GM20000 (cell line): Measurements from ENCODE around the gene FAF2.

Source experiments
- DNase-seq: peaks from one replicate; pipeline ENCODE4 v3.0.0; 2012; ENCODE audit warnings: low spot score
- TF ChIP-seq, protein P1 (sequence below): IDR thresholded peaks from 2 replicates; pipeline ENCODE4 v1.5.1; 2012; ENCODE audit warnings: mild to moderate bottlenecking, control low read depth; ENCODE audit errors: extremely low read depth, missing control alignments

The FAF2 gene, protein sequence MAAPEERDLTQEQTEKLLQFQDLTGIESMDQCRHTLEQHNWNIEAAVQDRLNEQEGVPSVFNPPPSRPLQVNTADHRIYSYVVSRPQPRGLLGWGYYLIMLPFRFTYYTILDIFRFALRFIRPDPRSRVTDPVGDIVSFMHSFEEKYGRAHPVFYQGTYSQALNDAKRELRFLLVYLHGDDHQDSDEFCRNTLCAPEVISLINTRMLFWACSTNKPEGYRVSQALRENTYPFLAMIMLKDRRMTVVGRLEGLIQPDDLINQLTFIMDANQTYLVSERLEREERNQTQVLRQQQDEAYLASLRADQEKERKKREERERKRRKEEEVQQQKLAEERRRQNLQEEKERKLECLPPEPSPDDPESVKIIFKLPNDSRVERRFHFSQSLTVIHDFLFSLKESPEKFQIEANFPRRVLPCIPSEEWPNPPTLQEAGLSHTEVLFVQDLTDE

DNA sequence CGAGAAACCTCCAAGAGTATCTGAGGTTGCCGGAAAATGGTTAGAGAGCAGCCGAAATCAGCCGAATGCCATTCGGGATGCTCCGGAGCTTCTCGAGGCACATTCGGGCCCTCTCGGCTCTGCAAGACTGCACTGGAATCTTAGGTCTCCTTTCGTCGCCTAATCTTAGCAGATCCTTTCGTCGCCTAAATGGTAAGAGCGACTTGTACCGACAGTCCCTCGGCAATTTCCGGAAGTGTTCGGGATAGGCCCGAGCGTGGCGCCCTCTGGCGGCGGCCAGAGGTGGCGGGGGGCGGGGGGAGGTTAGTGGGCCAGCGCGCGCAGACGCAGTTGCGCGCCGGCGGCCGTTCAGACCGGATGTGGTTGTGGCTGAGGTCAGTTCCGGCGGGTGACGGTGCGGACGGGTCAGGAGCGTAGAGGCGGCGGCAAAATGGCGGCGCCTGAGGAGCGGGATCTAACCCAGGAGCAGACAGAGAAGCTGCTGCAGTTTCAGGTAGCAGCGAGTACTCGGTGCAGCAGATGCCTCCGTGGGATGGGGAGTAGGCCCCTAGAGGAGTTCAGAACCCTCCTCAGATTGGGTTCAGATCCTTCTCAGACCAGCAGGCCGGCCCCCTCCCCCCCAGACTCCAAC, at the start of gene FAF2:
TSS of gene FAF2 (plus strand) at position 408 of the 631 bp plus-strand sequence. CDS start at position 431, 23 bp downstream.
- DNase-seq, result peak; percentile 98
- TF ChIP-seq, protein P1, sequence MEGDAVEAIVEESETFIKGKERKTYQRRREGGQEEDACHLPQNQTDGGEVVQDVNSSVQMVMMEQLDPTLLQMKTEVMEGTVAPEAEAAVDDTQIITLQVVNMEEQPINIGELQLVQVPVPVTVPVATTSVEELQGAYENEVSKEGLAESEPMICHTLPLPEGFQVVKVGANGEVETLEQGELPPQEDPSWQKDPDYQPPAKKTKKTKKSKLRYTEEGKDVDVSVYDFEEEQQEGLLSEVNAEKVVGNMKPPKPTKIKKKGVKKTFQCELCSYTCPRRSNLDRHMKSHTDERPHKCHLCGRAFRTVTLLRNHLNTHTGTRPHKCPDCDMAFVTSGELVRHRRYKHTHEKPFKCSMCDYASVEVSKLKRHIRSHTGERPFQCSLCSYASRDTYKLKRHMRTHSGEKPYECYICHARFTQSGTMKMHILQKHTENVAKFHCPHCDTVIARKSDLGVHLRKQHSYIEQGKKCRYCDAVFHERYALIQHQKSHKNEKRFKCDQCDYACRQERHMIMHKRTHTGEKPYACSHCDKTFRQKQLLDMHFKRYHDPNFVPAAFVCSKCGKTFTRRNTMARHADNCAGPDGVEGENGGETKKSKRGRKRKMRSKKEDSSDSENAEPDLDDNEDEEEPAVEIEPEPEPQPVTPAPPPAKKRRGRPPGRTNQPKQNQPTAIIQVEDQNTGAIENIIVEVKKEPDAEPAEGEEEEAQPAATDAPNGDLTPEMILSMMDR, result peak; percentile 95

DNA sequence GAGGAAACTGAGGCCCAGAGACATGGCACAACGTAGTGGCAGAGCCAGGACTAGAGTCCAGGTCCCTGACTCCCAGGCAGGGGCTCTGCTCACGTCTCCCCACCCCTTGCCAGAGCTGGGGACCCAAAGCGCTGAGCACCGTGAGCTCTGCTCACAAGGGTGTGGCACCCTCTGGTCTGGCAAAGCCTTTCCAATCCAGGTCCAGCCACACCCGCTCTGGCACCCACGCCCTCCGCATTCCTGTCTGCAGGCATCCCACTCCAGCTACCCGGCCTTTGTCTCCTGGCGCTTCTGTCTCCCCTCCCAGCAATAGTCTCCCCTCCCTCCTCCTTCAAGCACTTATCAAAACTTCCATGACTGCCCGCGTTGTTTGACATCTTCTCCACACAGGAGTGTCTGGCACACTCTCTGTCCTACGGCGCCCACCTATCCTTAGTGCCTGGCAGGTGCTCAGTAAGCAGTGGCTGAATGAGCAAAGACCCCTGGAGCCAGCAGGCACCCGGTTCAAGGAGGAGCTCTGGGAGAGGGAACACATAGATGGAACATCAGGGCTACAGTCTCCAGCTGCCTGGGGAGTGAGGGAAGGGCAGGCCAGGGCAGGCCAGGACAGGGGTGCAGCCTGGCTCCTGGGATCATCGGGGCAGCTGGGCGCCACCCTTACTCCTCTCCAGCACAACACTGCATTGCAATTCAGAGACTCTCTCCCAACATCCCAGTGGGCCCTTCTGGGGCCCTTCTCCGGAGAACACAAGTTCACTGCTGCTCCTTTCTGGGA, 47.6 kb upstream of the FAF2 start:
- TF ChIP-seq, protein P1, result no peak

DNA sequence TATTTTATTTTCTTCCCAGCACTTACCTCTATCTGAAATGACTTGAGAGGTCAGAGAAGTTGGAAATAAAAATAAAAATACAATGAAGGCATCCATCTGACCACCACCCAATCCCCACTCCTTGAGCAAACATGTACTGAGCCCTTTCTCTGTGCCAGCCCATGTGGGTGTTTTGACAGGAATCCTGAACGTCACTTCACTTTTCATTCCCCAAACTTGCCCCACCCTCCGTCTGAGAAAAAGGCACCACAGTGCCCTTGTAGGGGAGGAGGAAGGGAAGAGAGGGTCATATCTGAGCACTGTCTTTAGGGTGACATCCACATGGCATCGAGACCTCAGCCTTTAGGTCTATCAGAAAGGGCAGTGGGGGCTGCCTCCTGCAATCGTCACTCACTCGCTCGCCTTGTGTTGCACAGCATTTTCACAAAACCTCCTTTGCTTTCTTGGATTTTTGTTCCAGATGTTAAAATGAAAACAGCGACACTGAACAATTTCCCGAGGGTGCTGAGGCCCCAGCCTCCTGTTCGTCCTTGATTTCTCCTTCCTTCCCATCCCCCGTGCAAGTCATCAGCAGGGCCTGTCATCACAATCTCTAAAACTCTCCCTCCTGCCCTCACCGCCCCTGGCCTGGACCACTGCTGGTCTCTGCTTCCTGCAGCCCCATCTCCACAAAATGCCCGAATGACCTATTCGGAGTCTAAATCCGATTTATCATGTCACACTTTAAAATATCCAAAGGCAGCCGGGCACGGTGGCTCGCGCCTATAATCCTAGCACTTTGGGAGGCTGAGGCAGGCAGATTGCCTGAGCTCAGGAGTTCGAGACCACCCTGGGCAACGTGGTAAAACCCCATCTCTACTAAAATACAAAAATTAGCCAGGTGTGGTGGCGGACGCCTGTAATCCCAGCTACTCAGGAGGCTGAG, 46.6 kb upstream of the FAF2 start:
- TF ChIP-seq, protein P1, result no peak
- DNase-seq, result no peak

More for the DNA sequence above, 47.6 kb upstream of the FAF2 start:
- no peak for DNase-seq

DNA sequence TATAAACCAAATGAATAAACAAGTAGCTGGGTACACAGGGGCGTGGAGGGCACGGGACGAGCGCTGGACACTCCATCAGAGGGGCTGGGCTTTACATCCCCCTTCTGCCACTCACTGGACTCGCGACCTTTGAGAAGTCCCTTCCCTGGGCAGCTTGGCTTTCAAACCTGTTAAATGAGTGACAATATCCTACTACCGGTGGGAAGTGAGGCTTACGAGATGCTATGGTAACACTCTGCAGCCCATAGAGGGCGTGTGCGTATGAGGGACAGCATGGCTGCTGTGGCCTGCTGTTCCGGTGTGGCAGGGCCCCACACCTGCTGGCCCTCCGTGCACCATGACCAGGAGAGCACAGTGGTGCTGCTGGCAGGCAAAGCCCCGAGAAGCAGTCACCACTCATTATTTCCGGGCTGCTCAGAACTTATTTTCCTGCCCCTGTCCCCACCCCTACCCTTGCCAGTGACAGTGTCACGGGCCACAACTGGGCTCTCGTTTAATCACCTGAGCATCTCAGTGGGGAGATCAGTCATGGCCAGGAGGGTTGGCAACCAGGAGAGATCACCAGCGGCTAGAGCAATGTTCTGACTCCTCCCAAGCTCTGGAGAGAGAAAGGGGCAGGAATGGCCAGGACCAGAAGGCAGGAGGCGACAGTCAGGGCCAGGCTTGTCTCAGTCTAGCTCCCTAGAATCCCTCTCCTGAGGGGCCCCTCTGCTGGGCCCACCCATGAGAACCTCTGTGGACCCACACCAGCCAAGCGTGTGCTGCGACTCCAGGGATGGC, 42.3 kb upstream of the FAF2 start:
- no peak for DNase-seq
- TF ChIP-seq, protein P1, result no peak

DNA sequence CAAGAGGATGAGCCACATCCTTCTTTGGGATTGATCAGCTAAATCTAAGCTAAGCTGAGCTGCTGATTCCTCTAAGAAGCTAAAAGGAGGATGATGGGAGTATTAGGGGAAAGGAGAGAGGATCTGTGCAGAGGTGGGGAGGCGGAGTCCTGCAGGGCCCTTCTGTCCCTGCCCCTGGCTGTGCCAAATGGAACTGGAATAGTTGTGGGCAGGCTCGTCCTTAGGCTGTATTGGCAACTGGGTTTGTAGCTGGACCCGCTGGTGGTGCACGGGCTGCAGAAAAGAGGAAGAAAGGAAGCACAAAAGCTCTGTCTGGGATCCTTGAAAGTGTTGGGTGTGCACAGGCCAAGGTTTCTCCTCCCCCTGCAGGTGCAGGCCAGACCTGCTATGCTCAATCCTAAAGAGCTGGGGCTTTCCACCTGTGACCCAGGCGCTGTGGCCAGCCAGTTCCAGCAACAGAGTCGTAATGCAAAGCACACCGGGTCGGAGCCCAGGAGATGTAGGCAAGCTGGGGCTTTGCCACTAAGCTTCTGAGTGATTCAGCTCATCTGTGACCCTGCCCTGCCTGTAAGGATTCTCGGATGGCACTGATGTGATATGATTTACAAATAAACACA, 41.6 kb upstream of the FAF2 start:
- no peak for DNase-seq
- TF ChIP-seq, protein P1, result no peak
